NCI-H345 treated with DMSO at 0.1 percent for 48 hours (cell line): ENCODE data around the gene GPC1.

Source experiments
- DNase-seq: peaks from one replicate; lab custom pipeline; 2025; ENCODE audit not compliant: unreplicated experiment; lab: John Stamatoyannopoulos, UW

The GPC1 gene

GRCh38 chr2:240397542-240397916, 37.9 kb upstream of the GPC1 start:
- DNase-seq = no peak

DNA sequence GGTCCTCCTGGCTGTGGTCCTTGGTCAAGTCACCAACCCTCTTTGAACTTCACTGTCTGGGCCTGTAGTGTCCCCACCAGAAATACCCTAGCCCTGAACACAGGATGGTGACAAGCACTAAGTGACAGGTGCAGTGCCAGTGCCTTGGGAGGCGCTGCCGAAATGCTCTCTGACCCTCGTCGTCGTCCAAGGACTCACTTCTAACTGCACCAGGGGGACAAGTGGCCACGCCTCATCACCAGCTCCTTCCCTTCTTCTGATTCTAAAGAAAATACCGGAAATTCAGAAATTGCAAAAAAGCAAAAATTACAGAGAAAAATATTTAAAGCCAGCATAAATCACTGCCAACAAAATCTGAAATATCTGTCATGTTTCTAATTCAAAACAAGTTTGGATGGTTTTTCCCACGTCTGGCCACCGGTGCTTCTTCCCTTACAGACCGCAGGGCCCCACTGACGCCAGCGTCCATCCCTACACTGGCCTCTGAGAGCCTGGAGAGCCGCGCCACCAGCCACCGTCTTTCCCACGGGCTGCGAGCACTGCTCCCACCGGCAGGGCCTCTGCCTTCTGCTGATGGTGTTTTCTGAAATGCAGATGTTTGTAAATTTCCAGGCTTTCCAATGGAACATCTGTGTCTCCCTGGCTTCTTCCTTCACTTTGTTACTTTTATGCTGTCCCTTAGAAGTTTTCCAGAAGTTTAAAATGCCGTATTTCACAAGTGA, 37.4 kb upstream of the GPC1 start:
- no peak for DNase-seq

GRCh38 chr2:240398661-240399267, 36.7 kb upstream of the GPC1 start:
- no peak for DNase-seq

DNA sequence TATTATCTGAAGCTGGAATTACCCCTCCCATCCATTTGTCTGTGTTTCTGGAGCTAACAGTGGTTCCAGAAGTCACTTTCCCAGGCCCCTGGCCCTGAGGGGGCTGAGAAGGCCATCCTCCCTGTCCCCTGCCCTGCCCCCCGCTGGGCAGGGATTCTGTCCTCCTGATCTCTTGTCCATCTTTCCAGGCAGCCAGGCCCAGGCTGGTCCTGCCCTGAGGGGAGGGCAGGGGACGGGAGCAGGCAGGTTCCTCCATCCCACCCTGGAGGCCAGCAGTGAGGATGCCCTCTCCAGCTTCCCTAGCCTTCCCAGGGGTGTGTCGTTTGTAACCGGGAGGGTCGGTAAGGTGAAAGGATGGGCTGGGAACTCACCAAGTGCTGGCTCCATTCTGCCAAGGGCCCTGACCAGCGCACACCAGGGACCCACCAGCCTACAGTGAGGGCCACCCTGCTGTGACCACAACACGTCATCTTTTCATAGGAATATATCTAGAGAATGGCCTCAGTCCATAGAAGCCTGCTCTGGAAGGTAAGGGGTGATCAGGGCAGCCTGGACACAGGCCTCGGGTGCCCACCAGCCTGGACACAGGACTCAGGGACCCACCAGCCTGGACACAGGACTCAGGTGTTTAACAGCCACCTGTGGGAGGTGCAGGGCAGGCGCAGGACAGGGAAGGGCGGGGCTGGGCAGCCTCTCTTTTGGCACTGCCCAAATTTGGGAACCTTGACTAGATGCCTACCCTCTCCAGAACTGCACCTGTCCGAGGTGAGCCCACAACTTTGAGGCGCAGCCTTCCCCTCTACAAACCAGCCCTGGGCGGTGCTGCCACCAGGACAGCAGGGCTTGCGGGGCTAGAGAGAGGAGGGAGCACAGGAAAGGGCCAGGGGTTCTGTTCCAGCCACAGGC, 35.8 kb upstream of the GPC1 start:
- no peak for DNase-seq

DNA sequence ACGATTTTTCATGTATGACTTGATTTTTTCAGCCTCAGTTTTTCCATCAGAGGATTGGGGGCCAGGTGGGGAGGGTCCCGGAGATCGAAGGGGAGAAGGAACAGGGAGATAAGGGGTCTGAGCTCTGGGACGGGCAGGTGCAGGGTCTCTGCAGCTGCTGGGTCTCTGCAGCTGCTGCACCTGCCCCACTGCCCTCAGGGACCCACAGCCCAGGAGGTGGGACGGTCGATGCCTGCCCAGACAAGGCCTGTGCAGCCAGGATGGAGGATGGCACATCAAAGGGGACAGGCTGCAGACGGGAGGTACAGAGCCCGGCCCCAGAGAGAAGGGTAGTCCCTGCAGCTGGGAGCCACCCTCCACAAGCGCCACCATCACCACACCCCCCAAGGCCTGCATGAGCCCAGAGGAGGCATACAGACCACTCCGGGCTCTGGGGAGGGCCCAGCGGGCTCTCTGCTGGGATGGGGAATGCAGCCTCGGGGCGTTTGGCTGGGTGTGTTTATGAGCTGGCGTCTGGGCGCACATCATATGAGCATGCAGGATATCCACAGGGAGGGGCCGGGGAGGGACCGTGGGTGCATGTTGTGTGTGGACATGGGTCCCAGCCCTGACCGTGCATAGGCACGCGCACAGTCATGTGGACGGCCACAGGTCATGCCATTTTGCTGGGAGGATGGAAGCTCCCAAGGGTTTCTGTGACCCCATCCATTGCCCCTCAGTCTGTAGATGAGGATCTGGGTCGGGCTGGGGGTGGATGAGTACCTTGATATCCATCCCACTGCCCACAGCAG, 34.9 kb upstream of the GPC1 start:
- DNase-seq = no peak

- no peak for DNase-seq
Measured at GRCh38 chr2:240401308-240401707, 34.2 kb upstream of the GPC1 start.

GRCh38 chr2:240401781-240402551, 33.5 kb upstream of the GPC1 start:
- no peak for DNase-seq

DNA sequence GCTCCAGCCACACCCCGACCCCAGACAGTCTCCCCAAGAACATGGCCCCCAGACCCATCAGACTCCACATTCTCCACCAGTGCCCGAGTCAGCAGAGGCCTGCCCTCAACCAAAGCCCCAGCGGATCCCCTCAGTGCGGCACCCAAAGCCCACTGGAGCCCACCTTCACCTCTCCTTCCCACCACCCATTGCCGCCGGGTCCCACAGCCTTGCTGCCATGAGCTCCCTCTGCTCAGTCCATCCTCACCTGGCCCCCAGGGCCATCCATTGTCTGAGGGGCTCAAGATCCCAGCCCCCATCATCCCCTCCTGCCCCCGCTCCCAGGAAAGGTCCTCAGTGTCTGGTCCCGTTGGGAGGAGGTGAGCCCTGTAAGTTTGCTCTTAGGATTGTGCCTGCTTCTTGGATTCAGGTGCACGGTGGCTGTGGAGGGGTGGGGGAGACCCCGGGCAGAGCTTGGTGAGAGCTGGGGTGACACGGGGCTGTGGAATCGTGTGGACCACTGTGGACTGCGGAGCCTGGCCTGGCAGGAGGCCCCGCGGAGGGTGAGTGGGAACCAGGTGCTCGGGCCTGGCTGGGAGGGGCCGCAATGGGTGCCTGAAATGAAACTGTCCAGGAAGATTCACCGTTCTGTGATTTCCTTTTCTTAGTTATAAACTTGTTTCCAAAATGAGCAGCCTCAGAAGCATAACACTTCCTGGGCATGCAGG, 32.7 kb upstream of the GPC1 start:
- DNase-seq = no peak

DNA sequence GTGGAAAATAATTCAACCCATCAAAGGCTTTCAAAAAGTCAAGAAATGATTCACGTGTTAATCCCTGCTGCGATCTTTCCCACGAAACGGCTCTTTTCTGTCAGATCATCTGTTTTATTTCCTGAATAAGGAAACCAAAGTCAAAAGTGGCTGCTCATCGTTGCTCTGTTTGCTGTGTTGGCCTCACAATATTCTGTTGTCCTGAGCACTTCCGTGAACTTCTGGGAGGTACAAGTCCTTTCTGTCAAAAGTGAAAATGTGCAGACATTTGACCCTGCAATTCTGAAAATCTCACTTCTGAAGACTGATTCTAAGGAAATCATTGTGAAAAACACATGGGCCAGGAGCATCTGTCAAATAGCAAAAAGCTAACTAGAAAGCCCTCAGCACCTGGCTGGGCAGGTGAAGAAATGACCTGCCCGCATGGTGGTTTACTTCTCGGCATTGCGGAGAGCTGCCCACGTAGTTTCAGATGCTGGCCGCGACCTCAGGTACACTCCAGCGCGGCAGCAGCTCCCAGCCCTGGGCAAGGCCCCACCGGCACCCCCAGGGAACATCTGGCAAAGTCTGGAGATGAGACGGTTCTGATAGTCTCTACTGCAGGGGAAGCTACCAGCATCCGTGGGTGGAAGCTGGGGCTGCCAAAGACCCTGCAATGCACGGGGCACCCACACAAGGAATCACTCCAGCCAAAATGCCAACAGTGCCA, 31.9 kb upstream of the GPC1 start:
- no peak for DNase-seq

- DNase-seq = no peak
Measured at GRCh38 chr2:240404174-240404852, 31.1 kb upstream of the GPC1 start.

- no peak for DNase-seq
Measured at GRCh38 chr2:240405133-240405532, 30.3 kb upstream of the GPC1 start.

- no peak for DNase-seq
Measured at GRCh38 chr2:240405684-240406313, 29.7 kb upstream of the GPC1 start.

DNA sequence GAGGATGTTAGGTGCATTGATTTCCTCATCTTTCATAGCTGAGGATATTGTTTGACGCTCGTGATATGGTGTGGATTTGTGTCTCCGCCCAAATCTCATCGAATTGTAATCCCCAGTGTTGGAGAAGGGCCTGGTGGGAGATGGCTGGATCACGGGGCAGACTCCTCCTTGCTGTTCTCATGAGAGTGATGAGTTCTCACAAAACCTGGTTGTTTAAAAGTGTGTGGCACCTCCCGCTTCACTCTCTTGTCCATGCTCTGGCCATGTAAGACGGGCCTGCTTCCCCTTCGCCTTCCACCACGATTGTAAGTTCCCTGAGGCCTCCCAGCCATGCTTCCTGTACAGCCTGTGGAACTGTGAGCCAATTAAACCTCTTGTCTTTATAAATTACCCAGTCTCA, 28.4 kb upstream of the GPC1 start:
- DNase-seq = no peak

DNA sequence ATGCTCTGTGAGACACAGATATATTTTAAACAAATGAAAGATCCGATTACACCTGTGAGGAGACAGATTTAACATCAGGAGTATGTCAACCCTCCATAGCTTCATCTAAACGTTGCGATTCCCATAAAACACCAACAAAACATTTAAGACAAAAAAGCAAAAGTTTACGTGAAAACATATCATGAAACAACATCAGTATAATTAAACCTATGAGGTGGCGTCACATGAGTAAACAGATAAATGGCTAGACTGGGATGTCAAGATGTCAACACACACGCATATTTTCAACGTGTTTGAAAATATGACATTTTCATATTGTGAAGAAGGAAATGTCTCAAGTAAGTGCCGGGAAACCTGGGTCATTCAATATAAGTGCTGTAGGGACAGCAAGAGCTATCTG, 25.5 kb upstream of the GPC1 start:
- DNase-seq = no peak

DNA sequence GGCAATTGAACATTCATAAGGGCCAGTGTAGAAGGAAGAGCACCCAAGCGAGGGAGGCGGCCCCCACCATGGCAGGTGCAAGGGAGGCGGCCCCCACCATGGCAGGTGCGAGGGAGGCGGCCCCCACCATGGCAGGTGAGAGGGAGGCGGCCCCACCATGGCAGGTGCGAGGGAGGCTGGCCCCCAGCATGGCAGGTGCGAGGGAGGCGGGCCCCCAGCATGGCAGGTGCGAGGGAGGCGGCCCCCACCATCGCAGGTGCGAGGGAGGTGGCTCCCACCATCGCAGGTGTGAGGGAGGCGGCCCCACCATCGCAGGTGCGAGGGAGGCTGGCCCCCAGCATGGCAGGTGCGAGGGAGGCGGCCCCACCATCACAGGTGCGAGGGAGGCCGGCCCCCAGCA, 24.7 kb upstream of the GPC1 start:
- no peak for DNase-seq

- no peak for DNase-seq
Measured at GRCh38 chr2:240411261-240412160, 24.0 kb upstream of the GPC1 start.

DNA sequence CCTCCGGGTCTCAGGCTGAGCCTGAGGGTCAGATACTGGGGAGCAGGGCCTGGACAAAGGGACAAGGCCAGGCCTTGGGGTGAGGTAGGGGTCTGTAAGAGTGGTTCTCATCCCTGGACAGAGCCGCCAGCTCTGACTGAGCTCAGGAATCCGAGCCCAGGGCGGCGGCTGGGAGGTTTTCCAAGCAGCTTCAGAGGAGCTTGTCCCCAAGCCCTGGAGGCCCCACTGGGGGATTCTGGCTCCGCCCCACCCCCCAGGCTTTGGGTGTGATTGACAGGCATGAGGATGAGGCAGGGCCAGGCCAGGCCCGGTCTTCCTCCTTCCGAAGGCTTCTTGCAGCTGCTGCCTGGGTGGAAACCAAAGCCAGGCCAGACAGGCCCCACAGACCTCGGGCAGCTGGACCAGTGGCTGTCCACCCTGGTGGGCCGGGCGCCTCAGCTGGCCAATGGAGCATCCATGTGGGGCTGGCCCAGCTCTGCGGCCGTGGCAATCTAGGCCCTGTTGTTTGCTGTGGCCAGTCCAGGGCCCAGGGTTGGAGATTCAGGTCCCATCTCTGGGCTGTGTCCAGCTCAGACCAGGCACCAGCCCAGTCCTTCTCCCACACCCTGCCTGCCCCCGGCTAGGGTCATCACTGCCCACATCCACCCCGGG, 23.1 kb upstream of the GPC1 start:
- no peak for DNase-seq
